OCI-LY3 (cell line): ENCODE measurements around the gene GAA.

ENCODE experiments used
- H2AFZ ChIP-seq: fragments of 200-600, 300-600 bp; shearing (Covaris generic); 2 replicates; pipeline ENCODE4 v1.6.0; 2014; ENCODE audit warnings: antibody characterized with exemption, low read depth, low read length
- H3K27ac ChIP-seq: fragments of 200-600, 300-600 bp; sonication (generic); 2 replicates; pipeline ENCODE4 v1.5.1; 2014; ENCODE audit warnings: mild to moderate bottlenecking, low read length, moderate library complexity, mixed read lengths
- H3K27me3 ChIP-seq: fragments of 200-600, 300-600 bp; sonication (generic); 2 replicates; pipeline ENCODE4 v1.6.1; 2014; ENCODE audit warnings: low read depth, low read length, mixed read lengths
- H3K36me3 ChIP-seq: fragments of 200-600, 300-600 bp; sonication (generic); replicated peaks from 2 replicates; pipeline ENCODE3; 2014; ENCODE audit warnings: low read depth, low read length, mixed read lengths
- H3K4me1 ChIP-seq: fragments of 300-600, 200-600 bp; sonication (generic); 2 replicates; pipeline ENCODE4 v1.6.1; 2014; ENCODE audit warnings: low read length, mixed read lengths
- H3K4me2 ChIP-seq: fragments of 200-600, 300-600 bp; sonication (generic); 2 replicates; pipeline ENCODE4 v1.6.1; 2014; ENCODE audit warnings: low read length, mixed read lengths
- H3K4me3 ChIP-seq: fragments of 300-600, 200-600 bp; sonication (generic); 2 replicates; pipeline ENCODE4 v1.5.1; 2014; ENCODE audit warnings: antibody characterized with exemption, mild to moderate bottlenecking, low read length, moderate library complexity
- H3K79me2 ChIP-seq: fragments of 300-600, 200-600 bp; shearing (Covaris generic); 2 replicates; pipeline ENCODE4 v1.6.1; 2014; ENCODE audit warnings: mild to moderate bottlenecking, low read length, mixed read lengths
- H3K9ac ChIP-seq: fragments of 300-600, 200-600 bp; shearing (Covaris generic); 2 replicates; pipeline ENCODE4 v1.6.0; 2014; ENCODE audit warnings: mild to moderate bottlenecking, low read length, moderate library complexity
- H3K9me3 ChIP-seq: fragments of 200-600, 300-600 bp; shearing (Covaris generic); 2 replicates; pipeline ENCODE4 v1.6.1; 2014; ENCODE audit warnings: low read length, mixed read lengths; ENCODE audit not compliant: insufficient read depth
- H4K20me1 ChIP-seq: fragments of 200-600, 300-600 bp; sonication (generic); 2 replicates; pipeline ENCODE4 v1.6.1; 2016; ENCODE audit warnings: low read length, mixed read lengths; ENCODE audit not compliant: insufficient read depth
- EZH2phosphoT487 ChIP-seq: fragments of 200-600 bp; shearing (Covaris generic); IDR thresholded peaks from 2 replicates; pipeline ENCODE4 v1.6.1; 2018; ENCODE audit warnings: antibody characterized with exemption, mixed run types, low read depth
- TF ChIP-seq, protein P1 (sequence below): fragments of 200-600, 300-600 bp; sonication (generic); IDR thresholded peaks from 2 replicates; pipeline ENCODE4 v1.5.1; 2014; ENCODE audit warnings: antibody characterized with exemption, low read length, low read depth

GAA gene

DNA sequence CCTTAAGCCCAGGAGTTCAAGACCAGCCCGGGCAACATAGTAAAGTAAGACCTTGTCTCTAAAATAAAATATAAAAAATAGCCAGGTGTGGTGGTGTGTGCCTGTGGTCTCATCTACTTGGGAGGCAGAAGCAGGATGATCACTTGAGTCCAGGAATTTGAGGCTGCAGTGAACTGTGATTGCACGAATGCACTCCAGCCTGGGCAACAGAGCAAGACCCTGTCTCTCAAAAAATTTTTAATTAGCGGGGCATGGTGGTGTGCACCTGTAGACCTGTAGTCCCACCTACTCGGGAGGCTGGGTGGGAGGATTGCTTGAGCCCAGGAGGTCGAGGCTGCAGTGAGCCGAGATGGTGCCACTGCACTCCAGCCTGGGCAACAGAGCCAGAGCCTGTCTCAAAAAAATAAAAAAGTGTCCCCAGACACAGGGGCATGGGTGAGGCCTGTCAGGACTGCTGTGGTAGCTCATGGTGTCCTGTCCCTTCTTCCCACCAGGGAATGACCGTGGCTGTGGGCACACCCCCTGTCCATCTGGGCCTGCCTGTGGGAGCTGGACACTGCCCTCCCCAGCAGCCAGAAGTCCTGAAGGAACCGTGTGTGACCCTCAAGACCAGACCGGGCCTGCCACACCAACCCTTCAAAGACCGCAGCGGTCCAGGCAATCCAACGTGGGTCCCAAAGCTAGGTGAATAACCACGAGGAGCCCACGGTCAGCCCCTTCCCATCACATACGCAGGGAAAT is 30.8 kb upstream of the GAA start:
- Histone ChIP-seq H3K4me1 (no peaks in the 10 kb centered on the region), H3K36me3 (no peaks in the 10 kb centered on the region), H3K9me3 (no peaks in the 10 kb centered on the region), H3K9ac (no peak overlapping the region), H4K20me1 (no peaks in the 10 kb centered on the region), H3K27me3 (no peaks in the 10 kb centered on the region), H3K27ac (no peak overlapping the region), H3K4me2 (no peak overlapping the region), H3K4me3 (no peak overlapping the region), H3K79me2 (no peaks in the 10 kb centered on the region), H2AFZ (no peak overlapping the region)
- TF ChIP-seq EZH2phosphoT487 = no peak
- TF ChIP-seq, protein P1, sequence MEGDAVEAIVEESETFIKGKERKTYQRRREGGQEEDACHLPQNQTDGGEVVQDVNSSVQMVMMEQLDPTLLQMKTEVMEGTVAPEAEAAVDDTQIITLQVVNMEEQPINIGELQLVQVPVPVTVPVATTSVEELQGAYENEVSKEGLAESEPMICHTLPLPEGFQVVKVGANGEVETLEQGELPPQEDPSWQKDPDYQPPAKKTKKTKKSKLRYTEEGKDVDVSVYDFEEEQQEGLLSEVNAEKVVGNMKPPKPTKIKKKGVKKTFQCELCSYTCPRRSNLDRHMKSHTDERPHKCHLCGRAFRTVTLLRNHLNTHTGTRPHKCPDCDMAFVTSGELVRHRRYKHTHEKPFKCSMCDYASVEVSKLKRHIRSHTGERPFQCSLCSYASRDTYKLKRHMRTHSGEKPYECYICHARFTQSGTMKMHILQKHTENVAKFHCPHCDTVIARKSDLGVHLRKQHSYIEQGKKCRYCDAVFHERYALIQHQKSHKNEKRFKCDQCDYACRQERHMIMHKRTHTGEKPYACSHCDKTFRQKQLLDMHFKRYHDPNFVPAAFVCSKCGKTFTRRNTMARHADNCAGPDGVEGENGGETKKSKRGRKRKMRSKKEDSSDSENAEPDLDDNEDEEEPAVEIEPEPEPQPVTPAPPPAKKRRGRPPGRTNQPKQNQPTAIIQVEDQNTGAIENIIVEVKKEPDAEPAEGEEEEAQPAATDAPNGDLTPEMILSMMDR = no peak

DNA sequence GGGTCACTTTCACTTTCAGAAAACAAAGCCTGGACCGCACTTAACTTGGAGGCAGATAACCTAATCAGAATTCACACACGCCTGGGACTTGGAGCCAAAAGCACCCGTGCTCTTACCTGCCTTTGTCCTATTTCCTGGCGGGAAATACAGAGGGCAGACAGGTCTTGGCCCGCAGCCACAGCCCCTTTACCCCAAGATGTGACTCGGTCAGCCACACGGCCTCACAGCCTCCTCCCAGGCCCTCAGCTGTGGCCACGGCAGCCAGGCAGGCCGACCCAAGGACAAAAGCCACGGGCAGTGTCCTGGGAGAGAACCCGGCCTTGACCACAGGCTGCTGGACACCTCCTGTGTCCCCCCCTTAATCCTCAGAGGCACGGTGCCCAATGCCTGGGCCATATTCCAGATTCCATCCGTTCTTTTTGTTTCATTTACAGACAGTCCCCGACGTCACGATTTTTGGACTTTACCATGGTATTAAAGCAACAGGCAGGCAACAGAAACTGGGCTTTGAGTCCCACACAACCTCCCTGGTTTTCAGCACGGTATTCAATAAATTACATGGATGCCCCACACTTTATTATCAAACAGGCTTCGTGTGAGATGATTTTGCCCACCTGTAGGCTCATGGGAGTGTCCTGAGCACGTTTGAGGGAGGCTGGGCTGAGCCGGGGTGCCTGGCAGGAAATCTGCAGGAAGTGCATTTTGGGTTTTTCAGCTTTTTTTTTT is 30.1 kb upstream of the GAA start:
- TF ChIP-seq, protein P1 = no peak
- no peak for TF ChIP-seq EZH2phosphoT487
- Histone ChIP-seq H3K9me3 (no peaks in the 10 kb centered on the region), H3K27me3 (no peaks in the 10 kb centered on the region), H3K4me1 (no peaks in the 10 kb centered on the region), H3K4me3 (no peak overlapping the region), H4K20me1 (no peaks in the 10 kb centered on the region), H3K9ac (no peak overlapping the region), H2AFZ (no peak overlapping the region), H3K36me3 (no peaks in the 10 kb centered on the region), H3K27ac (no peak overlapping the region), H3K79me2 (no peaks in the 10 kb centered on the region), H3K4me2 (no peak overlapping the region)

DNA sequence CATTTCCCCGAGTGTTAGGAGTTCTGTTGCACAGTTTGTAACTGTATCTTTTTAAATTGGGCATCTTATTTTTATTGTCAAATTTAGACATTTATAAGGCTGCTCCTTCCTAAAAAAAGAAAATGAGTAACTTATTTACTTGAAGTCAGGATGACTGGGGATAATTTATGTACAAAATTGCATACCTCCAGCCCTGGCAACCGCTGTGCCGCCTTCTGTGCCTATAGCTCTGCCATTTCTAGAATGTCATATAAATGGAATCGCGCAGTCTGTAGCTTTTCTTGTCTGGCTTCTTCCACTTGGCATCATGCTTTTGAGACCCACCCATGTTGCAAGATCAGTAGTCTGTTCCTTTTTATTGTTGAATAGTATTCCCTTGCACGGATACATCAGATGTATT is 29.0 kb upstream of the GAA start:
- H3K27me3 ChIP-seq = no peaks in the 10 kb centered on the region
- no peaks in the 10 kb centered on the region for H3K4me1 ChIP-seq
- TF ChIP-seq EZH2phosphoT487 = no peak
- TF ChIP-seq, protein P1 = no peak
- H3K9me3 ChIP-seq = no peaks in the 10 kb centered on the region
- H4K20me1 ChIP-seq = no peaks in the 10 kb centered on the region
- no peak overlapping the region for H3K9ac ChIP-seq
- no peaks in the 10 kb centered on the region for H3K36me3 ChIP-seq
- H3K4me3 ChIP-seq = no peak overlapping the region
- H2AFZ ChIP-seq = no peak overlapping the region
- H3K79me2 ChIP-seq = no peaks in the 10 kb centered on the region
- H3K4me2 ChIP-seq = no peak overlapping the region
- H3K27ac ChIP-seq = no peak overlapping the region

DNA sequence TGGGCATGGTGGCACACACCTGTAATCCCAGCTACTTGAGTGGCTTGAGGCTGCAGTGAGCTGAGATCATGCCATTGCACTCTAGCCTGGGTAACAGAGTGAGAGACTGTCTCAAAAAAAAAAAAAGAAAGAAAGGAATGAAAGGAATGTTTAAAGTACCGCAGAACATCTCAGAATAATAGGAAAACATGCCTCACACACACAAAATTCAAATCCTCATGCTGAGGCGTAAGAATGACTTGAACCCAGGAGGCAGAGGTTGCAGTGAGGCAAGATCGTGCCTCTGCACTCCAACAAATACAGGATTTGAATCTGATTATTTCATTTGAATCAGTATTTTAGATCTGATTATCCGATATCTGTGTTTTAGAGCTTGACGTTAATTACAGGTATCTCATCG is 21.3 kb upstream of the GAA start:
- H3K79me2 ChIP-seq = no peaks in the 10 kb centered on the region

More for the DNA sequence above, 21.3 kb upstream of the GAA start:
- Histone ChIP-seq H3K4me1 (peaks cover 6% of the 10 kb centered on the region; the same call in 1 of the 2 replicates), H4K20me1 (no peaks in the 10 kb centered on the region), H3K27ac (no peak overlapping the region), H3K27me3 (no peaks in the 10 kb centered on the region), H3K36me3 (no peaks in the 10 kb centered on the region), H3K4me3 (no peak overlapping the region), H3K4me2 (no peak overlapping the region), H2AFZ (no peak overlapping the region), H3K9ac (no peak overlapping the region), H3K9me3 (no peaks in the 10 kb centered on the region)
- no peak for TF ChIP-seq EZH2phosphoT487
- TF ChIP-seq, protein P1 = no peak
